ENCODE measurements around the gene ARFGAP2. TPM values are rescaled to one million over a fixed set of nuclear protein-coding genes. Genes with fewer than 3 reads are reported as not detected.

ARFGAP2 gene
- total RNA-seq, 1 experiment from 2014 or later, result 97.5 TPM

DNA sequence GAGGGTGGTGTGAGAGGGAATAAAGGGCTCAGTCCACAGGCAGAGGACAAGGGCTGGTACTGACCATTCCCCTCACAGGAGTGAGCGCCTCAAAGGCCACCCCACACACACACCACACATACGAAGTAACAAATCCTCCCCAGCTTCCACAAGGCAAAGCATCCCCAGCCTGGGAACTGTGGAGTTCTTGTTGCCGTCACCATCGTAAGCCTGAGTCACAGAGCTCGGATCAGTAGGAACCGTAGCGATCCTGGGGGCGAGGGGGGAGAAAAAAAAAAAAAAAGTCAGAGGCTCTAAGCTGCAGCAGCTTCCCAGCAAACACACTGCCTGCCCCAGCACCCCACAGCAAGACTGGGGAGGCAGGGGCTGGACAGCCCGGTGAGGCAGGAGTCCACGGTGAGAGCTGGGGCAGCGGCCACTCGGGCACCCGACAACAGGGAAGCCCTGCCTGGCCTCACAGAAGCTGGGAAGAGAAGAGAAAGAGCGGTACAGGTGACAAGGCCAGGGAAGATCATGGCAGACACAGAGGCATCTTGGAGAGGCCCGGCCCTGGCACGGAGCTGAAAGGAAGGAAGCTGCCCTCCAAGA is 11.3 kb downstream of the ARFGAP2 start:
- Histone ChIP-seq H3K79me2 (ENCODE audit: low read length) (no peaks in the 10 kb centered on the region), H3K36me3 (ENCODE audit: low read depth, low read length) (peaks cover 23% of the 10 kb centered on the region; the same call in 1 of the 2 replicates), H3K9me2 (replicated peaks; ENCODE audit: low read length) (no peaks in the 10 kb centered on the region), H3K27ac (ENCODE audit: low read length) (no peak overlapping the region), H3F3A (ENCODE audit: low read length, unreplicated experiment) (no peaks in the 10 kb centered on the region), H3K4me2 (ENCODE audit: low read length) (no peak overlapping the region), H3K4me3 (ENCODE audit: low read length) (no peak overlapping the region), H3K9ac (ENCODE audit: low read length) (no peak overlapping the region), H3K27me3 (ENCODE audit: low read length) (no peaks in the 10 kb centered on the region), H3K9me3 (ENCODE audit: low read length) (no peaks in the 10 kb centered on the region), H4K20me1 (ENCODE audit: low read length) (no peaks in the 10 kb centered on the region), H3K4me1 (ENCODE audit: insufficient read depth, low read length) (no peaks in the 10 kb centered on the region), H2AFZ (ENCODE audit: low read length) (no peak overlapping the region)
- BruUV-seq (replicated peaks), result no TSS peak
- no peak for DNase-seq
- ChIA-PET POLR2A (ENCODE audit: unreplicated experiment) (no interaction called here), CTCF (no interaction called here)
- intact Hi-C loops (cut with micrococcal nuclease), result no loop called here
- ATAC-seq, result no peak
- TF ChIP-seq, protein P1, sequence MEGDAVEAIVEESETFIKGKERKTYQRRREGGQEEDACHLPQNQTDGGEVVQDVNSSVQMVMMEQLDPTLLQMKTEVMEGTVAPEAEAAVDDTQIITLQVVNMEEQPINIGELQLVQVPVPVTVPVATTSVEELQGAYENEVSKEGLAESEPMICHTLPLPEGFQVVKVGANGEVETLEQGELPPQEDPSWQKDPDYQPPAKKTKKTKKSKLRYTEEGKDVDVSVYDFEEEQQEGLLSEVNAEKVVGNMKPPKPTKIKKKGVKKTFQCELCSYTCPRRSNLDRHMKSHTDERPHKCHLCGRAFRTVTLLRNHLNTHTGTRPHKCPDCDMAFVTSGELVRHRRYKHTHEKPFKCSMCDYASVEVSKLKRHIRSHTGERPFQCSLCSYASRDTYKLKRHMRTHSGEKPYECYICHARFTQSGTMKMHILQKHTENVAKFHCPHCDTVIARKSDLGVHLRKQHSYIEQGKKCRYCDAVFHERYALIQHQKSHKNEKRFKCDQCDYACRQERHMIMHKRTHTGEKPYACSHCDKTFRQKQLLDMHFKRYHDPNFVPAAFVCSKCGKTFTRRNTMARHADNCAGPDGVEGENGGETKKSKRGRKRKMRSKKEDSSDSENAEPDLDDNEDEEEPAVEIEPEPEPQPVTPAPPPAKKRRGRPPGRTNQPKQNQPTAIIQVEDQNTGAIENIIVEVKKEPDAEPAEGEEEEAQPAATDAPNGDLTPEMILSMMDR (conservative IDR thresholded peaks at IDR 0.05; ENCODE audit: low read depth, low read length), result no peak
- TF ChIP-seq EZH2 (IDR thresholded peaks at IDR 0.05; ENCODE audit: low read length, unreplicated experiment), result no peak
- no peak for TF ChIP-seq EZH2phosphoT487 (IDR thresholded peaks at IDR 0.05; ENCODE audit: borderline replicate concordance, low read length)

DNA sequence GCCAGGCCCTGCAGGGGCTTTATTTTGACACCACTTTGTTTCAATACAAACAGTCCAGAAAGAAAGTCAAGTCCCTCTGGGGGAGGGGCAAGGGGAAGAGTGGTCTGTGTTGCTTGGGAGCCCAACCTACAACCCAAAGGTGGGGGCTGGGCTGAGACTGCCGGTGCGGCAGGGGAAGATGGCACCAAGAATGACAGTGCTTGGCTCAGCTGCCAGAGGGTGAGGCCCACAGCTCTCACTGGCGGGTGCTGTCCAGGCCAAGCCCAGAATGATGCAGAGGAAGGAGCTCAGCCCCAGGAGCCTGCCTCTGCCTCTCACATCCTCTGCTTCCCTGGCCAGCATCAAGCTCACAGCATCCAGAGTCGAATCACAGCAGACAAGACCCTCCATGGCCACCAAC is 12.4 kb downstream of the ARFGAP2 start:
- H3K9me2 ChIP-seq (replicated peaks; ENCODE audit: low read length), result no peaks in the 10 kb centered on the region
- peaks cover 23% of the 10 kb centered on the region; the same call in 1 of the 2 replicates for H3K36me3 ChIP-seq (ENCODE audit: low read depth, low read length)
- ChIA-PET CTCF (no interaction called here), POLR2A (ENCODE audit: unreplicated experiment) (no interaction called here)
- H3F3A ChIP-seq (ENCODE audit: low read length, unreplicated experiment), result no peaks in the 10 kb centered on the region
- H2AFZ ChIP-seq (ENCODE audit: low read length), result no peak overlapping the region
- H3K9me3 ChIP-seq (ENCODE audit: low read length), result no peaks in the 10 kb centered on the region
- H3K4me1 ChIP-seq (ENCODE audit: insufficient read depth, low read length), result no peaks in the 10 kb centered on the region
- H3K27ac ChIP-seq (ENCODE audit: low read length), result no peak overlapping the region
- no peak for ATAC-seq
- H3K4me3 ChIP-seq (ENCODE audit: low read length), result no peak overlapping the region
- H3K9ac ChIP-seq (ENCODE audit: low read length), result no peak overlapping the region
- no peak for DNase-seq
- intact Hi-C loops (cut with micrococcal nuclease), result no loop called here
- no peaks in the 10 kb centered on the region for H3K27me3 ChIP-seq (ENCODE audit: low read length)
- H4K20me1 ChIP-seq (ENCODE audit: low read length), result no peaks in the 10 kb centered on the region
- no peak overlapping the region for H3K4me2 ChIP-seq (ENCODE audit: low read length)
- H3K79me2 ChIP-seq (ENCODE audit: low read length), result no peaks in the 10 kb centered on the region
- BruUV-seq (replicated peaks), result no TSS peak
- TF ChIP-seq EZH2 (IDR thresholded peaks at IDR 0.05; ENCODE audit: low read length, unreplicated experiment), result no peak
- TF ChIP-seq EZH2phosphoT487 (IDR thresholded peaks at IDR 0.05; ENCODE audit: borderline replicate concordance, low read length), result no peak
- TF ChIP-seq, protein P1 (conservative IDR thresholded peaks at IDR 0.05; ENCODE audit: low read depth, low read length), result no peak

DNA sequence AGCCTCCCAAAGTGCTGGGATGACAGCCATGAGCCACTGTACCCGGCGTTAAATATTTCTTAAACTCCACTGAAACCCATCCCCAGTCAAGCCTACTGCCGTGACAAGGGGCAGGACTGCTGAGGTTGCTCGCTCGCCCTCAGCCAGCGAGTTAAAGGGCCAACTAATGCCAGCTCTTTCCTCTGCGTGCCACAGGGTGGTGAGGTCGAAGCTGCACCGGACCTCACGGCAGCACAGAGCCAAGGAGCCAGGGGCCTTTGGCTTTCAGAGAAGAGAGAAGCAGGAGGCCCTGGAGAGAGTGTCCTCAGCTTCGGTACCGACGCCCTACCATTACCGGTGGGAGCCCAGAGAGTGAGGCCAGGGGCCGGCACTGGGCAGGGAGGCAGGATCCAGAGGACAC is 12.8 kb downstream of the ARFGAP2 start:
- no peak for ATAC-seq
- Histone ChIP-seq H3K9me2 (replicated peaks; ENCODE audit: low read length) (no peaks in the 10 kb centered on the region), H3K4me2 (ENCODE audit: low read length) (no peak overlapping the region), H3K36me3 (ENCODE audit: low read depth, low read length) (peaks cover 23% of the 10 kb centered on the region; the same call in 1 of the 2 replicates), H3K27ac (ENCODE audit: low read length) (no peak overlapping the region), H3K4me3 (ENCODE audit: low read length) (no peak overlapping the region), H3F3A (ENCODE audit: low read length, unreplicated experiment) (no peaks in the 10 kb centered on the region), H3K4me1 (ENCODE audit: insufficient read depth, low read length) (no peaks in the 10 kb centered on the region), H3K9me3 (ENCODE audit: low read length) (no peaks in the 10 kb centered on the region), H2AFZ (ENCODE audit: low read length) (no peak overlapping the region), H4K20me1 (ENCODE audit: low read length) (no peaks in the 10 kb centered on the region), H3K27me3 (ENCODE audit: low read length) (no peaks in the 10 kb centered on the region), H3K79me2 (ENCODE audit: low read length) (no peaks in the 10 kb centered on the region), H3K9ac (ENCODE audit: low read length) (no peak overlapping the region)
- intact Hi-C loops (cut with micrococcal nuclease), result no loop called here
- POLR2A ChIA-PET (ENCODE audit: unreplicated experiment), result no interaction called here
- no peak for DNase-seq
- TF ChIP-seq, protein P1 (conservative IDR thresholded peaks at IDR 0.05; ENCODE audit: low read depth, low read length), result no peak
- no peak for TF ChIP-seq EZH2 (IDR thresholded peaks at IDR 0.05; ENCODE audit: low read length, unreplicated experiment)
- TF ChIP-seq EZH2phosphoT487 (IDR thresholded peaks at IDR 0.05; ENCODE audit: borderline replicate concordance, low read length), result no peak
- BruUV-seq (replicated peaks), result no TSS peak
- CTCF ChIA-PET, result no interaction called here
